Stimulated activated CD8-positive, alpha-beta memory T cell treated with anti-CD3 and anti-CD28 coated beads, Interleukin-4, amount 100 ng/mL, for 48 hours (primary cell): ENCODE data around the gene THRB.

ENCODE experiments used
- DNase-seq: peaks from one replicate; pipeline ENCODE4 v3.0.0-alpha.2; 2020

THRB gene

GRCh38 chr3:24299246-24299805, 195.3 kb downstream of the THRB start:
- no peak for DNase-seq

- no peak for DNase-seq
These were observed 198.0 kb downstream of the THRB start for GRCh38 chr3:24296441-24297205.

- DNase-seq = no peak
These were observed 200.5 kb downstream of the THRB start for GRCh38 chr3:24294150-24294549.

- DNase-seq = no peak
These were observed 203.0 kb downstream of the THRB start for GRCh38 chr3:24291646-24292045.

GRCh38 chr3:24290596-24290995, 204.1 kb downstream of the THRB start:
- DNase-seq = no peak

GRCh38 chr3:24288496-24289236, 206.0 kb downstream of the THRB start:
- no peak for DNase-seq

- DNase-seq = no peak
These were observed 206.7 kb downstream of the THRB start for GRCh38 chr3:24287755-24288450.

- no peak for DNase-seq
These were observed 208.2 kb downstream of the THRB start for GRCh38 chr3:24286405-24286804.

GRCh38 chr3:24278543-24278942, 216.1 kb downstream of the THRB start:
- no peak for DNase-seq

GRCh38 chr3:24273491-24273890, 221.2 kb downstream of the THRB start:
- DNase-seq = no peak

- DNase-seq = no peak
These were observed 221.8 kb downstream of the THRB start for GRCh38 chr3:24272875-24273274.

- DNase-seq = no peak
These were observed 222.2 kb downstream of the THRB start for GRCh38 chr3:24272408-24272807.

GRCh38 chr3:24271228-24271627, 223.4 kb downstream of the THRB start:
- no peak for DNase-seq

- DNase-seq = no peak
These were observed 223.9 kb downstream of the THRB start for GRCh38 chr3:24270744-24271143.

- DNase-seq = no peak
These were observed 224.4 kb downstream of the THRB start for GRCh38 chr3:24270204-24270691.

GRCh38 chr3:24264748-24265158, 229.9 kb downstream of the THRB start:
- no peak for DNase-seq

- DNase-seq = no peak
These were observed 230.6 kb downstream of the THRB start for GRCh38 chr3:24264011-24264410.

- no peak for DNase-seq
These were observed 231.5 kb downstream of the THRB start for GRCh38 chr3:24263069-24263668.

GRCh38 chr3:24261521-24261920, 233.1 kb downstream of the THRB start:
- DNase-seq = no peak

- no peak for DNase-seq
These were observed 234.6 kb downstream of the THRB start for GRCh38 chr3:24259901-24260512.

GRCh38 chr3:24258727-24259600, 235.7 kb downstream of the THRB start:
- DNase-seq = no peak
